NCI-H748 (cell line): ENCODE measurements around the gene ACO1.
"Not testable (repeated sequence)": the region's sequence is repeated elsewhere in the genome, so short reads cannot be mapped to it uniquely, and the experiment has no call there.

Source experiments
- DNase-seq: peaks from one replicate; lab custom pipeline; 2025; ENCODE audit not compliant: unreplicated experiment; lab: John Stamatoyannopoulos, UW

The ACO1 gene

GRCh38 chr9:32384364-32385151 lies at the start of gene ACO1:
Gene ACO1 (plus strand): TSS chr9:32384643. CDS start chr9:32405507, 20,864 bp downstream.
- DNase-seq: peak; percentile 89

DNA sequence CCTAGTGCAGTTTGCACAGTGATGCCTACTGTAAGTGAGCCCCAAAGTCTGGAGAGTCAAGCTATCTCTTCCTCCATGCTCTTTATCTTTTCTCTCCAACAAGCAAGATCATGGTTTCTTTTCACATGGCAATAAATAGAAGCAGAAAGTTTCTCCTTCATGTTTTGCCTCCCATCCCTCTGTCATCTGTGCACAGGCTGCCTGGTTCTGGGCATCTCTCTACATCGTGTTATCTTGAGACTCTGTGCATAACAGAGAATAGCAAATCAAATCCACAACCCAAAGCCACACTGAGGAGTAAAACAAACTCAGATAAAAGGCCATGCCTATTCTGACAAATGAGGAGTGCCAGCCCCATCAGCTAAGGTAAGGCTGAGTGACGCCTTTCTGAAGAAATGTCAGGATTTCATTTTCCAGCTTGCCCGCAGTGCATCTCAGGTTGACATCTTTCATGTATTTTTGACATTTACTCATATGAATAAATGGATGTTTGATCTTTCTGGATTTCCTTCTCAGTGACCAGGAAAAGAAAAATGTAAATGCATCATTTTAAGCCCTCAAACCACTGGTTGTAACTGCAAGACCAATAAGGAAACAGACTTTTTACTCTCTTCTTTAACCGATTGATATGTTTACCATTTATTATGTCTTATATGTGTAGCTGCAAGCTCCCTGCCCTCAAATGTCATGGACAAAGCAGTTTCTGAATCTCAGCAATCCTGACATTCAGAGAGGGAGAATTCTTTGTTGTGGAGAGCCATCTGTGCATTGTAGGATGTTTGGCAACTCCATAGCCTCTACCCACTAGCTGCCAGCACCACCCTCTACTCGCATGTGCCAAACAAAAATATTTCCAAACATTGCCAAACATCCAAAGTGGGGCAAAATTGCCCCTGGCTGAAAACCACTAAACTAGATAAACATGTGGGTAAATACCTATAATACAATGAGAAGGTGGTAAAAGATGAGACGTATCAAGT lies 49.2 kb upstream of the ACO1 start:
- no peak for DNase-seq

- no peak for DNase-seq
Measured at GRCh38 chr9:32339424-32339823, 45.0 kb upstream of the ACO1 start.

DNA sequence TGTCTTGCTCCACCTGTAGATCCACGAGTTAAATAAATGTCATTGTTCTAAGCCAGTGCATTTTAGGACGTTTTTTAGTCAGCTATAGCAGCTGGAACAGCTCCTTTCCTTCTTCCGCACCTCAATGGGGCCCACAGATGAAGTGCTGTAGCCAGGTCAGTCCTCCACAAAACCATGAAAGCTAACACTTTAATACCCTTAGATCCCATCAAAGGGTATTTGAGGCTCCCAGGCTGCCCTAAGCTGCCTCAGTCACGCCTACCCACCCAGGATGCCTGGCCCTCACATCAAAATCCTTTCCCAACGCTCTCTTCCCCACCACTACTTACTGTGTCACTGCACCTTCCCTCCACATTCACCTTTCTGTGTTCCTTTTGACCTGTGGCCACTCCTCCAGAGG lies 44.1 kb upstream of the ACO1 start:
- DNase-seq: no peak

DNA sequence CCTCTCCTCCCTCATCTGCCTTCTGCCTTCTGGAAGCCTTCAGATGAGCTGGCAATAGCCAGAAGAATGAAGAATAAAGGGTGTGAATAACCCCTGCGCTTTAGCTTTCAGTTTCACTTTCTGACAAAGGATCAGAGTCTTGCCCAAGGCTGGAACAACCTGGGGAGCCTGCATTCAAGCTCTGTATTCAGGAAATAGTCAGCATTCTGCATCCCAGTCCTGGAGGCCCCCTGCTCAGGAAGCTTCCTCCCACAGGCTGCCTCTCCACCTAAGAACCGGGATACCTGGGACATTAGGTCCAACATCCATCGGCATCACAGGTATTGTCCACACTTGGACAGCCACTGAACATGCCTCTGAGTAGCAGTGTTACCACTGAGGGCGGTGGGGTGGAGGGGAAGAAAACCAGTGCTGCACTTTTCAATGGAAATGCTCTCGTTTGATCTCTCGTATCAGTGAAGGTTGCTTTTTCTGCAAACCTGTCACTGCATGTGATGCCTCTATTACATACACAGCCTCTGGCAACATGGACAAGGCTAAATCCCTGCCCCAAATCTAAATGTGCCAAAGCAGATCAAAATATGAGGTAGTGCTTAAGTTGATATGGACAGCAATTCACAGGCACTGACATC lies 39.8 kb upstream of the ACO1 start:
- no peak for DNase-seq

GRCh38 chr9:32345243-32345642 lies 39.2 kb upstream of the ACO1 start:
- DNase-seq: peak; percentile 23

GRCh38 chr9:32347571-32347970 lies 36.9 kb upstream of the ACO1 start:
- no peak for DNase-seq

GRCh38 chr9:32348106-32348695 lies 36.2 kb upstream of the ACO1 start:
- DNase-seq: no peak

GRCh38 chr9:32349013-32349412 lies 35.4 kb upstream of the ACO1 start:
- DNase-seq: no peak

DNA sequence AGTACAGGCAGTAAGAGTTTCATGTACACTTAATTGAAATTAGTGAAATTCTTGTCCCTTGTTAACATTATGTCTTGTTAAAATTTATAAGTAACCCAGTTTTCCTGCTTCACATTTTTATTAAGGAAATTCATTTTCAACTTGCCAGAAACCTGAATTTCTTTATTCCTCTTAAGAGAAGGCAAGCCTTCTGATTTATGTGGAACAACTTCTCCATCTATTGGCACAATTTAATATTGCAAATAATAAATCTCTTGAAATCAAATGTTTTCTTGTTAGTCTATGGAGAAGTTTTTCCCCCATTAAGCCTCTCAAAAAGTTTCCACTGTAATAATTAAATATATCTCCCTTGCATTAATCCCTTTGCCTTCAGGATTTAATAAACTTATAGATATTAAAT lies 33.8 kb upstream of the ACO1 start:
- peak; percentile 50 for DNase-seq

- DNase-seq: no peak
Measured at GRCh38 chr9:32351845-32352244, 32.6 kb upstream of the ACO1 start.

- not testable (repeated sequence) for DNase-seq
Measured at GRCh38 chr9:32353476-32353875, 31.0 kb upstream of the ACO1 start.

GRCh38 chr9:32359452-32359851 lies 25.0 kb upstream of the ACO1 start:
- DNase-seq: no peak

GRCh38 chr9:32360983-32361673 lies 23.3 kb upstream of the ACO1 start:
- peak; percentile 9 for DNase-seq

GRCh38 chr9:32371279-32371678 lies 13.2 kb upstream of the ACO1 start:
- DNase-seq: no peak

GRCh38 chr9:32371679-32372078 lies 12.8 kb upstream of the ACO1 start:
- DNase-seq: no peak

- no peak for DNase-seq
Measured at GRCh38 chr9:32376285-32376684, 8.2 kb upstream of the ACO1 start.

DNA sequence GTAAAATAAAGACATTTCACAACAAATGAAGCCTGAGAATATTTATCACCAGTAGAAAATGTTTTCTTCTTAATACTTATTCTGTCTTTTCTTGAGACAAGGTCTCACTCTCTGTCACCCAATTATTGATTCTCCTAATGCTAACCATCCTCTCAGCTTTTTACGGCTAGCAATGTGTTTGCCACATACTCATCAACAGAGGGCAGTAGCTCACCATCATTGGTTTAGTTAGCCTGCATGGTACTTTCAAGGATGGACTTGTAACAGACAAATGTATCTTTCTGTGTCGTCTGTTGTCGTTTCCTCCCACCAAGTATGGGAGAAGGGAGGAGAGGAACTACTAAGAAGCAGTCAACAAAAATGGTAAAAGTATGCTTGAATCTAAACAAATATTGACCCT lies 5.9 kb upstream of the ACO1 start:
- DNase-seq: peak; percentile 81

DNA sequence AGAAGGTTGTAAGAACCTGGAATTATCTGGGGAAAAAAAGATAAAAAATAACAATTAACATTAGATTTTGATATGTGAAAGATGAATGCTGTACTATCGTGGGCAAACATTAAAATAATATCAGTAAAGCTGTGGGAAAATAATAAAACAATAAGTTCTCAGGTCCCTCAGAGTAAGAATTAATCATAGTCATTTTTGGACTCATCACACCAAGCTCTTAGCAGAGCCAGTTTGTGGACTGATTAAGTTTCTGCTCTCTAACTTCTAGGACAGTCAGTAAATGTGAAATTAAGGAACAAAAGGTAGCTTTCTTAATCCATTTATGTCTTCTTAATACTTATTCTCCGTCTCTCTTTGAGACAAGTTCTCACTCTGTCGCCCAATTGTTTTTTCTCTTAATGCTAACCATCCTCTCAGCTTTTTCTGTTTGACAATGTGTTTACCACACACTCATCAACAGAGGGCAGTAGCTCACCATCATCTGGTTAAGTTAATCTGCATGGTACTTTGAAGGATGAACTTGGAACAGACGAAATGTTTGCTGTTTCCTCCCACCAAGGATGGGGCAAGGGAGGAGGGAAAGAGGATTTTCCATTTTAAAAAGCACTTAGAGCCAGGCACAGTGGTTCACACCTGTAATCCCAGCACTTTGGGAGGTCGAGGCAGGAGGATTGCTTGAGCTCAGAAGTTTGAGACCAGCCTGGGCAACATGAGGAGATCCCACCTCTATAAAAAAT lies 5.3 kb upstream of the ACO1 start:
- peak; percentile 80 for DNase-seq

DNA sequence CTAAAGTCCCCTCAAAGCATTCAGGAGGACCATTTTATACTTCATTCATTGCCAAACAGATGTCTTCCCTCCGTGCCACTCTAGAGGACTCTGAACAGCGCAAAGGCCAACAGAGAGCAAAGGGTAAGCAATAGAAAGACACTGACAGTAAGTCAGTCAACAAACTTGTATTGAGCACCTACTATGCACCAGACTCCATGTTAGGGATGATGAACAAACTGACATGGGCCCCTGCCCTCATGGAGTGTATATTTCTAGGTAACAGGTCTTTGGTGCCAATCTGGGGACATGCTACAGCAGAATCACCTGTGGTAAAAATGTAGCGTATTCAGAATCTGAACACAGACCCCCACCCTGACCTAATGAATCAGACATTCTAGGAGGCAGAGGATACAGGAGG lies 3.5 kb upstream of the ACO1 start:
- no peak for DNase-seq
